HEK293 (cell line): ENCODE measurements around the gene EIF4G3.
A peak's percentile ranks its signal among the peaks of the same experiment; 100 is the strongest.

ENCODE experiments used
- CTCF ChIA-PET: fragments of 350-600 bp; formaldehyde crosslinking; extraction: SDS; loops from one replicate; lab custom pipeline; 2021; ENCODE audit warnings: antibody characterized with exemption; lab: Yijun Ruan, JAX
- POLR2A ChIA-PET: fragments of 300-600 bp; formaldehyde crosslinking; extraction: SDS; loops from one replicate; lab custom pipeline; 2020; ENCODE audit warnings: antibody characterized with exemption, inconsistent platforms; lab: Yijun Ruan, JAX
- H3K27ac ChIP-seq: fragments of 200-500 bp; sonication (Bioruptor generic); 2 replicates; pipeline ENCODE4 v1.5.1; 2014; ENCODE audit warnings: low read depth, low read length, control low read depth, inconsistent platforms; ENCODE audit errors: extremely low read depth
- H3K36me3 ChIP-seq, 2 experiments: fragments of 200-500 bp in 1 of 2; sonication (Bioruptor generic) in 1 of 2; 1 replicate in 1 of 2; 2 replicates in 1 of 2; pipeline ENCODE4 v1.5.1; 2014 to 2017; ENCODE audit warnings: inconsistent platforms in 2 of 2, low read length in 2 of 2; ENCODE audit not compliant: control insufficient read depth in 2 of 2, insufficient read depth in 1 of 2
- H3K4me1 ChIP-seq: fragments of 200-500 bp; sonication (Bioruptor generic); 2 replicates; pipeline ENCODE4 v1.5.1; 2014; ENCODE audit warnings: mild to moderate bottlenecking, low read length, inconsistent platforms; ENCODE audit not compliant: control insufficient read depth, insufficient read depth
- H3K4me3 ChIP-seq: 2 replicates; pipeline ENCODE4 v1.5.1; 2011; ENCODE audit warnings: low read depth, mild to moderate bottlenecking, control low read depth, low read length, moderate library complexity
- H3K9me3 ChIP-seq: fragments of 200-500 bp; sonication (Bioruptor generic); 2 replicates; pipeline ENCODE4 v1.5.1; 2014; ENCODE audit warnings: low read depth, low read length, inconsistent platforms; ENCODE audit not compliant: control insufficient read depth, insufficient read depth
- KLF9 ChIP-seq: fragments of 450-650 bp; formaldehyde crosslinking; IDR thresholded peaks from 2 replicates; pipeline ENCODE4 v1.5.1; 2016; ENCODE audit warnings: missing biosample characterization, missing genetic modification characterization, low read depth
- PRDM6 ChIP-seq: fragments of 450-650 bp; formaldehyde crosslinking; IDR thresholded peaks from 2 replicates; pipeline ENCODE4 v1.5.1; 2017; ENCODE audit warnings: missing biosample characterization, missing genetic modification characterization
- SETDB1 ChIP-seq: IDR thresholded peaks from one replicate; pipeline ENCODE4 v1.6.1; 2017; ENCODE audit warnings: mild to moderate bottlenecking, low read length, moderate library complexity, mixed read lengths; ENCODE audit not compliant: insufficient read length
- SP2 ChIP-seq: fragments of 450-650 bp; formaldehyde crosslinking; IDR thresholded peaks from 2 replicates; pipeline ENCODE4 v1.5.1; 2016; ENCODE audit warnings: missing biosample characterization, missing genetic modification characterization
- WT1 ChIP-seq: fragments of 450-650 bp; formaldehyde crosslinking; IDR thresholded peaks from 2 replicates; pipeline ENCODE4 v1.5.1; 2016; ENCODE audit warnings: missing biosample characterization, missing genetic modification characterization
- ZNF10 ChIP-seq: fragments of 450-650 bp; formaldehyde crosslinking; IDR thresholded peaks from 2 replicates; pipeline ENCODE4 v1.5.1; 2017; ENCODE audit warnings: missing biosample characterization, missing genetic modification characterization
- ZNF239 ChIP-seq: fragments of 450-650 bp; formaldehyde crosslinking; IDR thresholded peaks from 2 replicates; pipeline ENCODE4 v1.5.1; 2016; ENCODE audit warnings: missing biosample characterization, missing genetic modification characterization
- ZNF449 ChIP-seq: fragments of 450-650 bp; formaldehyde crosslinking; IDR thresholded peaks from 2 replicates; pipeline ENCODE4 v1.5.1; 2017; ENCODE audit warnings: missing biosample characterization, mild to moderate bottlenecking, missing genetic modification characterization, moderate library complexity
- ZNF488 ChIP-seq: fragments of 450-650 bp; formaldehyde crosslinking; IDR thresholded peaks from 2 replicates; pipeline ENCODE4 v1.5.1; 2016; ENCODE audit warnings: missing biosample characterization, missing genetic modification characterization
- ZNF518A ChIP-seq: fragments of 450-650 bp; formaldehyde crosslinking; conservative IDR thresholded peaks from 2 replicates; pipeline ENCODE4 v1.5.1; 2016; ENCODE audit warnings: low read depth, missing biosample characterization, missing genetic modification characterization
- ZNF548 ChIP-seq: fragments of 450-650 bp; formaldehyde crosslinking; IDR thresholded peaks from 2 replicates; pipeline ENCODE4 v1.5.1; 2016; ENCODE audit warnings: missing biosample characterization, missing genetic modification characterization
- ZNF549 ChIP-seq: fragments of 450-650 bp; IDR thresholded peaks from 2 replicates; pipeline ENCODE4 v1.5.1; 2018; ENCODE audit warnings: missing biosample characterization, missing genetic modification characterization, mild to moderate bottlenecking, inconsistent platforms, moderate library complexity
- ZNF777 ChIP-seq: fragments of 450-650 bp; formaldehyde crosslinking; IDR thresholded peaks from 2 replicates; pipeline ENCODE4 v1.5.1; 2017; ENCODE audit warnings: missing biosample characterization, missing genetic modification characterization, borderline replicate concordance
- ZNF792 ChIP-seq: fragments of 450-650 bp; formaldehyde crosslinking; IDR thresholded peaks from 2 replicates; pipeline ENCODE4 v1.5.1; 2016; ENCODE audit warnings: missing biosample characterization, missing genetic modification characterization
- TF ChIP-seq, protein P1 (sequence below): sonication (generic); formaldehyde crosslinking; IDR thresholded peaks from 2 replicates; pipeline ENCODE4 v1.8.1; 2022; ENCODE audit warnings: mild to moderate bottlenecking, moderate library complexity, missing genetic modification reagents
- TF ChIP-seq, protein P2 (sequence below): fragments of 450-650 bp; formaldehyde crosslinking; IDR thresholded peaks from 2 replicates; pipeline ENCODE4 v1.5.1; 2016; ENCODE audit warnings: missing biosample characterization, missing genetic modification characterization

The EIF4G3 gene

DNA sequence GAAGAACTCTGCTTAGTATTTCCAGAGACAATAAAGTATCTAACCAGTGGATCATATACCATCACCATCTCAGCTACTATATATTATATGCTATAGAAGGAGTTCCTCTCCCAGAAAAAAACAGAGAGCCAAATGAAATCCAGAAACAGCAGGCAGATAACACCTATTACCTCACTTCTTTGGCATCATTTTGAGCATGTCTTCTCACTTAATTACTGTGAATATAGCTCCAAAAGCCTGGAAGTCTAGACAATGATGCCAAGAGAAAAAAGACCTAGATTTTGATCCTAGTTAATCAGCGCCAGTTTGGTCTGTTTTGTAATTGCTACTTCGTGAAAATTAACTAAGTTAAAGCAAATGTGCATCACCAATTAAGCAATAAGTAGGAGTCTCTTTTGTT is 131.3 kb downstream of the EIF4G3 start (continued):
- TF ChIP-seq ZNF518A (tag by site-specific recombination) (no peak), ZNF777 (tag by site-specific recombination) (no peak), ZNF488 (tag by site-specific recombination) (no peak)
- TF ChIP-seq, all 188 proteins: peak for 2

DNA sequence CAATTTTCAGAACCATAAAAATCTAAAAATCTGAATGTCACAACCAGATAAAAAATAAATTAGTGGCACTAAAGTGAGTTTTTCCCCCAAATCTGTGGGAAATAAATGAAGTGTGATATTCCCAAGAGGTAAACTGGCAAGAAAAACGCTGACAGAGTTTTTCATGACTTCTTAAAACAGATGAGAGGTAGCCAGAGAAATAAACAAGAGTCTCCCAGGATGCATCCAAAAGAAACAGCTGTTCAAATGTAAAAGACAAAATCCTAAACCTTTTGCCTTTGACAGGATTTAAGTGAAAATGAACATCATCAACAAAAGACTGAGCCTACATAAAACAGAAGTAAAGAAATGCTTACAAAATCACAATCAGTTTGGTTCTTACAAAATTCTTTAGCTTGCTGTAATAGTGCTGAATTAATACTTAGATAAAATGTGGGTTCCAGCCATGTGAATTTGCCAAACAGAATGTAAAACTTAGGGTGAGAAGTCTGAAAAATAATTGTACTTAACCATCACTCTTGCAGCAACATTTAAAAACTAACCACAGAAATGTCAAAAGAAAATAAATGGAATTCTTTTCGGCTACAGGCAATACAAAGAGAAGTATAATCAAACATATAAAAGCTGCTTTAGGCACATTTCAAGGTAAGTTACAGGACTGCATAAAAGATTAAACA is 133.6 kb downstream of the EIF4G3 start:
- TF ChIP-seq ZNF449 (no peak), PRDM6 (peak; percentile 48)
- H3K4me3 ChIP-seq: no peak overlapping the region
- H3K4me1 ChIP-seq: 0 out of 2 replicates have a peak, but pooled peaks cover 8% of the 10 kb centered on the region
- no peak overlapping the region for H3K27ac ChIP-seq
- POLR2A ChIA-PET: no interaction called here
- H3K36me3 ChIP-seq: peaks cover 0 to 12% of the 10 kb centered on the region in 2 experiments; a peak in 1 of 3 replicates
- CTCF ChIA-PET: no interaction called here
- no peaks in the 10 kb centered on the region for H3K9me3 ChIP-seq

DNA sequence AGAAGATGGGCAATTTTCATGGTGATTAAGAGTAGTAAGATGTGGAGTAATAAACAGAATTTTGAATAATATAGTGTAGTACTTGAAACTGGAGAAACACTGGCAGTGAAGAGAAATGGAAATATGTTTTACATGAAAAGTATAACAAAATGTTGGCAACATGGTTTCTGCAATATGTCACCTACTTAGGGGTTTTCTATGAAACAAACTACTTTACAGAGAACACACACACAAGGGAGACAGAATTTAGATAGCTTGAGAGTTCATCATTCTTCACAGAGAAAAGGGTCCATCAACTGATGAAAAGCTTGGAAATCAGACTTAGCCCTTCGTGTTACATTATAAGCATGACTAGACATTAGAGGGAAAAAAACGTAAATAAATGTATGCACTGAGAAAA is 135.2 kb downstream of the EIF4G3 start:
- peak; percentile 79 for TF ChIP-seq ZNF10 (tag by site-specific recombination)
- no peak for TF ChIP-seq WT1 (tag by site-specific recombination)
- H3K36me3 ChIP-seq: peaks cover 0 to 9% of the 10 kb centered on the region in 2 experiments; a peak in 1 of 3 replicates
- H3K27ac ChIP-seq: no peak overlapping the region
- H3K4me3 ChIP-seq: no peak overlapping the region
- 0 out of 2 replicates have a peak, but pooled peaks cover 8% of the 10 kb centered on the region for H3K4me1 ChIP-seq
- H3K9me3 ChIP-seq: no peaks in the 10 kb centered on the region
- ChIA-PET POLR2A (no interaction called here), CTCF (no interaction called here)

GRCh38 chr1:21037091-21037490 is 139.6 kb downstream of the EIF4G3 start:
- Histone ChIP-seq H3K9me3 (no peaks in the 10 kb centered on the region), H3K36me3 (peaks cover 0 to 13% of the 10 kb centered on the region in 2 experiments; a peak in 1 of 3 replicates), H3K4me3 (no peak overlapping the region), H3K27ac (no peak overlapping the region), H3K4me1 (no peaks in the 10 kb centered on the region)
- POLR2A ChIA-PET: interaction anchor here (0.6 to 0.7 kb wide), 2 partner anchors 10 to 1825 kb away, joined by 3 to 4 read pairs; no protein-coding TSS in a partner anchor
- CTCF ChIA-PET: interaction anchor here (1.1 kb wide), 1 partner anchor 15 kb away, joined by 4 read pairs; no protein-coding TSS in a partner anchor
- TF ChIP-seq, protein P1, sequence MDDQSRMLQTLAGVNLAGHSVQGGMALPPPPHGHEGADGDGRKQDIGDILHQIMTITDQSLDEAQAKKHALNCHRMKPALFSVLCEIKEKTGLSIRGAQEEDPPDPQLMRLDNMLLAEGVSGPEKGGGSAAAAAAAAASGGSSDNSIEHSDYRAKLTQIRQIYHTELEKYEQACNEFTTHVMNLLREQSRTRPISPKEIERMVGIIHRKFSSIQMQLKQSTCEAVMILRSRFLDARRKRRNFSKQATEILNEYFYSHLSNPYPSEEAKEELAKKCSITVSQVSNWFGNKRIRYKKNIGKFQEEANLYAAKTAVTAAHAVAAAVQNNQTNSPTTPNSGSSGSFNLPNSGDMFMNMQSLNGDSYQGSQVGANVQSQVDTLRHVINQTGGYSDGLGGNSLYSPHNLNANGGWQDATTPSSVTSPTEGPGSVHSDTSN (CRISPR knock-in tag): no peak
- TF ChIP-seq ZNF792 (tag by site-specific recombination) (no peak), ZNF549 (tag by site-specific recombination) (no peak), ZNF548 (no peak), KLF9 (tag by site-specific recombination) (no peak), SP2 (tag by site-specific recombination) (no peak), ZNF239 (tag by site-specific recombination) (no peak), SETDB1 (no peak)
- TF ChIP-seq, protein P2, sequence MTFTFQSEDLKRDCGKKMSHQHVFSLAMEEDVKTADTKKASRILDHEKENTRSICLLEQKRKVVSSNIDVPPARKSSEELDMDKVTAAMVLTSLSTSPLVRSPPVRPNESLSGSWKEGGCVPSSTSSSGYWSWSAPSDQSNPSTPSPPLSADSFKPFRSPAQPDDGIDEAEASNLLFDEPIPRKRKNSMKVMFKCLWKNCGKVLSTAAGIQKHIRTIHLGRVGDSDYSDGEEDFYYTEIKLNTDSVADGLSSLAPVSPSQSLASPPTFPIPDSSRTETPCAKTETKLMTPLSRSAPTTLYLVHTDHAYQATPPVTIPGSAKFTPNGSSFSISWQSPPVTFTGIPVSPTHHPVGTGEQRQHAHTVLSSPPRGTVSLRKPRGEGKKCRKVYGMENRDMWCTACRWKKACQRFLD (tag by site-specific recombination): no peak
